Thyroid gland (tissue), 4 donors: ENCODE results near the gene ITGB7.

Experiments used
- POLR2A ChIP-seq, 2 donors: fragments of 450-650 bp; IDR thresholded peaks; one replicate each; pipeline ENCODE4 v1.6.1; 2017; ENCODE audit warnings: antibody characterized with exemption in 2 of 2, mild to moderate bottlenecking in 2 of 2, moderate library complexity in 1 of 2
- TF ChIP-seq, protein P1 (sequence below), 6 experiments: fragments of 200-600 bp in 3 of 6; fragments of 450-650 bp in 3 of 6; sonication (generic) in 3 of 6; IDR thresholded peaks; one replicate each; pipeline ENCODE4 v1.5.1; 2016 to 2019; ENCODE audit warnings: antibody characterized with exemption in 6 of 6, mild to moderate bottlenecking in 2 of 6, inconsistent platforms in 1 of 6, moderate library complexity in 1 of 6

DNA sequence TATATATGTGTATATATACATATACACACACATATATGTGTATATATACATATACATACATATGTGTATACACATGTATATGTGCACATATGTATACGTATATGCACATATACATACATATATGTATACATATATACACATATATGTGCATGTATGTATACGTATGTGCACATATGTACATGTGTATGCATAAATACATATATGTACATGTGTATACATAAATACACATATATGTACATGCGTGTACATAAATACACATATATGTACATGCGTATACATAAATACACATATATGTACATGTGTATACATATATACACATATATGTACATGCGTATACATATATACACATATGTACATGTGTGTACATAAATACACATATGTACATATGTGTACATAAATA, 59.9 kb downstream of the ITGB7 start:
- TF ChIP-seq, protein P1, sequence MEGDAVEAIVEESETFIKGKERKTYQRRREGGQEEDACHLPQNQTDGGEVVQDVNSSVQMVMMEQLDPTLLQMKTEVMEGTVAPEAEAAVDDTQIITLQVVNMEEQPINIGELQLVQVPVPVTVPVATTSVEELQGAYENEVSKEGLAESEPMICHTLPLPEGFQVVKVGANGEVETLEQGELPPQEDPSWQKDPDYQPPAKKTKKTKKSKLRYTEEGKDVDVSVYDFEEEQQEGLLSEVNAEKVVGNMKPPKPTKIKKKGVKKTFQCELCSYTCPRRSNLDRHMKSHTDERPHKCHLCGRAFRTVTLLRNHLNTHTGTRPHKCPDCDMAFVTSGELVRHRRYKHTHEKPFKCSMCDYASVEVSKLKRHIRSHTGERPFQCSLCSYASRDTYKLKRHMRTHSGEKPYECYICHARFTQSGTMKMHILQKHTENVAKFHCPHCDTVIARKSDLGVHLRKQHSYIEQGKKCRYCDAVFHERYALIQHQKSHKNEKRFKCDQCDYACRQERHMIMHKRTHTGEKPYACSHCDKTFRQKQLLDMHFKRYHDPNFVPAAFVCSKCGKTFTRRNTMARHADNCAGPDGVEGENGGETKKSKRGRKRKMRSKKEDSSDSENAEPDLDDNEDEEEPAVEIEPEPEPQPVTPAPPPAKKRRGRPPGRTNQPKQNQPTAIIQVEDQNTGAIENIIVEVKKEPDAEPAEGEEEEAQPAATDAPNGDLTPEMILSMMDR (IDR thresholded peaks at IDR 0.05): no peak
- no peak for TF ChIP-seq POLR2A (IDR thresholded peaks at IDR 0.05)
